SK-N-SH (cell line): ENCODE data around the gene LARGE1. TPM values are rescaled to one million over a fixed set of nuclear protein-coding genes. Genes with fewer than 3 reads are reported as not detected.

ENCODE experiments used
- CTCF ChIA-PET: fragments of 300-600, 350-600 bp; formaldehyde crosslinking; extraction: SDS; loops from one replicate; lab custom pipeline; 2021; lab: Yijun Ruan, JAX
- POLR2A ChIA-PET: fragments of 350-600 bp; sonication (Branson Sonifier 250); formaldehyde crosslinking; extraction: SDS; loops from one replicate; lab custom pipeline; 2020; ENCODE audit warnings: antibody characterized with exemption, inconsistent platforms; lab: Yijun Ruan, JAX
- DNase-seq: peaks from one replicate; pipeline ENCODE4 v3.0.0; 2012
- H2AFZ ChIP-seq: fragments of 200-600 bp; sonication (generic); 2 replicates; pipeline ENCODE4 v1.8.1; 2016; ENCODE audit warnings: antibody characterized with exemption, mild to moderate bottlenecking, low read depth
- H3F3A ChIP-seq: fragments of 200-600 bp; sonication (generic); replicated peaks from 2 replicates; pipeline ENCODE3; 2016; ENCODE audit warnings: antibody characterized with exemption, mild to moderate bottlenecking; ENCODE audit not compliant: insufficient read depth
- H3K27ac ChIP-seq, 2 experiments: fragments of 200-500 bp in 1 of 2; fragments of 200-600 bp in 1 of 2; sonication (Bioruptor generic) in 1 of 2; sonication (generic), shearing (Covaris generic) in 1 of 2; 2 replicates each; pipeline versions ENCODE4 v1.5.1 to v1.6.1; 2014 to 2016; ENCODE audit warnings: low read depth in 2 of 2, inconsistent platforms in 1 of 2, low read length in 1 of 2, mild to moderate bottlenecking in 1 of 2, mixed read lengths in 1 of 2
- H3K27me3 ChIP-seq: fragments of 200-600 bp; sonication (generic), shearing (Covaris generic); 2 replicates; pipeline ENCODE4 v1.6.1; 2016; ENCODE audit warnings: mixed run types; ENCODE audit not compliant: insufficient read depth
- H3K36me3 ChIP-seq, 2 experiments: fragments of 200-500 bp in 1 of 2; fragments of 200-600 bp in 1 of 2; sonication (Bioruptor generic) in 1 of 2; sonication (generic) in 1 of 2; replicated peaks in 1 of 2; 2 replicates each; pipeline versions ENCODE3 to v1.5.1; 2014 to 2016; ENCODE audit warnings: low read length in 1 of 2, mild to moderate bottlenecking in 1 of 2; ENCODE audit not compliant: insufficient read depth in 2 of 2, control insufficient read depth in 1 of 2
- H3K4me1 ChIP-seq, 2 experiments: fragments of 200-500 bp in 1 of 2; fragments of 200-600 bp in 1 of 2; sonication (Bioruptor generic) in 1 of 2; sonication (generic), shearing (Covaris generic) in 1 of 2; 2 replicates each; pipeline versions ENCODE4 v1.5.1 to v1.6.1; 2014 to 2016; ENCODE audit warnings: low read depth in 1 of 2, low read length in 1 of 2, mixed run types in 1 of 2; ENCODE audit not compliant: insufficient read depth in 2 of 2, control insufficient read depth in 1 of 2
- H3K4me2 ChIP-seq: fragments of 200-600 bp; sonication (generic), shearing (Covaris generic); 2 replicates; pipeline ENCODE4 v1.6.1; 2017; ENCODE audit warnings: mixed run types
- H3K4me3 ChIP-seq, 2 experiments: fragments of 200-500 bp in 1 of 2; fragments of 200-600 bp in 1 of 2; sonication (Bioruptor generic) in 1 of 2; sonication (generic), shearing (Covaris generic) in 1 of 2; 2 replicates each; pipeline versions ENCODE4 v1.5.1 to v1.8.1; 2014 to 2016; ENCODE audit warnings: low read depth in 2 of 2, inconsistent platforms in 1 of 2, low read length in 1 of 2, mild to moderate bottlenecking in 1 of 2, mixed read lengths in 1 of 2, moderate library complexity in 1 of 2
- H3K79me2 ChIP-seq: fragments of 200-600 bp; sonication (generic); 2 replicates; pipeline ENCODE4 v1.8.1; 2017; ENCODE audit warnings: mild to moderate bottlenecking; ENCODE audit not compliant: insufficient read depth
- H3K9ac ChIP-seq: fragments of 200-600 bp; sonication (generic); 2 replicates; pipeline ENCODE4 v1.6.1; 2017; ENCODE audit warnings: mixed run types
- H3K9me2 ChIP-seq: fragments of 200-600 bp; sonication (generic); 2 replicates; pipeline ENCODE4 v1.6.1; 2017; ENCODE audit warnings: mixed run types
- H3K9me3 ChIP-seq: fragments of 200-600 bp; sonication (generic); 2 replicates; pipeline ENCODE4 v1.6.1; 2017; ENCODE audit warnings: mixed run types, mild to moderate bottlenecking, moderate library complexity
- H4K20me1 ChIP-seq: fragments of 200-600 bp; sonication (generic); 2 replicates; pipeline ENCODE4 v1.6.1; 2017; ENCODE audit warnings: mild to moderate bottlenecking, mixed run types; ENCODE audit not compliant: insufficient read depth
- EP300 ChIP-seq, 2 experiments: IDR thresholded peaks; 2 replicates each; pipeline versions ENCODE4 v1.4.0 to v1.6.1; 2012; ENCODE audit warnings: borderline replicate concordance in 1 of 2, low read depth in 1 of 2, low read length in 1 of 2
- EZH2phosphoT487 ChIP-seq: fragments of 200-600 bp; sonication (generic); IDR thresholded peaks from 2 replicates; pipeline ENCODE4 v1.6.1; 2017; ENCODE audit warnings: low read depth, mixed run types, mild to moderate bottlenecking, antibody characterized with exemption, moderate library complexity, borderline replicate concordance
- FOSL2 ChIP-seq: IDR thresholded peaks from 2 replicates; pipeline ENCODE4 v1.4.0; 2012; ENCODE audit warnings: low read depth, mild to moderate bottlenecking, moderate library complexity, borderline replicate concordance
- JUND ChIP-seq: IDR thresholded peaks from 2 replicates; pipeline ENCODE4 v1.4.0; 2012
- NFIC ChIP-seq: IDR thresholded peaks from 2 replicates; pipeline ENCODE4 v1.4.0; 2012; ENCODE audit warnings: borderline replicate concordance
- NRF1 ChIP-seq: IDR thresholded peaks from 2 replicates; pipeline ENCODE4 v1.6.1; 2012; ENCODE audit warnings: low read depth, mild to moderate bottlenecking, low read length
- RAD21 ChIP-seq: IDR thresholded peaks from 2 replicates; pipeline ENCODE4 v1.6.1; 2012; ENCODE audit warnings: mild to moderate bottlenecking, low read length
- REST ChIP-seq: IDR thresholded peaks from 2 replicates; pipeline ENCODE4 v1.6.1; 2012; ENCODE audit warnings: mild to moderate bottlenecking, low read depth, low read length, moderate library complexity
- USF1 ChIP-seq: IDR thresholded peaks from 2 replicates; pipeline ENCODE4 v1.4.0; 2012; ENCODE audit warnings: low read depth, borderline replicate concordance
- WGBS: methylation state at CpG from one replicate; pipeline ENCODE4 v1.1.6; 2017; ENCODE audit warnings: low lambda C conversion rate; 5-methylcytosine and 5-hydroxymethylcytosine counted together
- polyA plus RNA-seq, 3 experiments: library from polyadenylated mRNA; depleted of rRNA; stranded (reverse); fragments of >200 nt; gene quantifications; 2 replicates each; pipeline ENCODE4 v1.2.3, GENCODE V29; 2012
- TF ChIP-seq, protein P1 (sequence below): fragments of 200-600 bp; sonication (generic); IDR thresholded peaks from 2 replicates; pipeline ENCODE4 v1.6.1; 2017; ENCODE audit warnings: antibody characterized with exemption, mild to moderate bottlenecking, moderate library complexity

The LARGE1 gene
- polyA plus RNA-seq, 1 of the 3 experiments (the other 2 are of a cell fraction) = 1.1 TPM

DNA sequence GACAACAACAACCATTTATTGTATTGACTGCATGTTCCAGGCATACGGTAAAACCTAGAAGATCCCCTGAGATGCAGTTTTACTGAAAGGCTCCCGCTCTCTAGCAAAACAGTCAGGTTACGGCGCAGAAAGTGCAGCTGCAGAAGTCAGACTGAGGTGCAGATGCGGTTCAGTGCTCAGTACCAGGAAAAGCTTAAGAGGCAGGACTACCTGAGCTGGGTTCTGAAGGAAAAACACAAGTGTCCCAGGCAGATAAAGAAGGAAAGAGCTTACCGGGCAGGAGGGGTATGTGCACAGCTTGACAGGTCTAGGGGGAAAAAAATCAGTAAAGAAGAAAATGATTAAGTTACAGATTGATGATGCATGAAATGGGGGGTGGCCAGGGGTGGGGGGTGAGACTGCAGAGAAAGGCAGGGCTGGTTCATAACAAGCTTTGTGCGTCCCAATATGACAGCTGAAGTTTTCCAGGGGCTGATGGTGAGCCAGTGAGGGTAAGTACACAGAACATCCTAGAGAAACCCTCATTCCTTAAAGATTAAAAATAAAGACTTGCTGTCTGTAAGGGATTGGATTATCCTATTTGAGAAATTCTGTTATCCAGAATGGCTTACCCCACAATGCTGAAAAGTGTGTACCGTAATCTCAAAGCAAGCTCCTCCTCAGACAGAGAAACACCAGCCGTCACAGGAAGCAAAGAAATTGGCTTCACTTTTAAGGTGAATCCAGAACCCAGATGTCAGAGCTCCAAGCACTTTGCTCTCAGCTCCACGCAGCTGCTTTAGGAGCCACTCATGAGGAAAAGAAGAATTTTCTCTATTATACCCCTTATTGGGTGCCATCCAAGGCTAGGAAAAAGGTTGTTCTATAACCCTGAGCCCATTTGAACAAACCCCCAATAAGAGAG lies 11.9 kb downstream of the LARGE1 start:
- ChIA-PET CTCF (interaction anchor here (0.8 to 3.3 kb wide), 4 partner anchors 10 to 14 kb away, joined by 3 to 13 read pairs (median 4); partner anchors contain the start of gene LARGE1), POLR2A (no interaction called here)
- Histone ChIP-seq H3K36me3 (no peaks in the 10 kb centered on the region), H3K79me2 (no peaks in the 10 kb centered on the region), H3K9me3 (no peaks in the 10 kb centered on the region), H3K9me2 (no peaks in the 10 kb centered on the region), H3K27me3 (no peaks in the 10 kb centered on the region), H4K20me1 (no peaks in the 10 kb centered on the region), H2AFZ (no peak overlapping the region), H3K4me1 (no peaks in the 10 kb centered on the region), H3K4me2 (no peak overlapping the region), H3K27ac (no peak overlapping the region), H3K4me3 (no peak overlapping the region), H3K9ac (no peak overlapping the region), H3F3A (no peaks in the 10 kb centered on the region)
- DNase-seq = no peak
- TF ChIP-seq JUND = no peak
- no peak for TF ChIP-seq USF1
- TF ChIP-seq, protein P1, sequence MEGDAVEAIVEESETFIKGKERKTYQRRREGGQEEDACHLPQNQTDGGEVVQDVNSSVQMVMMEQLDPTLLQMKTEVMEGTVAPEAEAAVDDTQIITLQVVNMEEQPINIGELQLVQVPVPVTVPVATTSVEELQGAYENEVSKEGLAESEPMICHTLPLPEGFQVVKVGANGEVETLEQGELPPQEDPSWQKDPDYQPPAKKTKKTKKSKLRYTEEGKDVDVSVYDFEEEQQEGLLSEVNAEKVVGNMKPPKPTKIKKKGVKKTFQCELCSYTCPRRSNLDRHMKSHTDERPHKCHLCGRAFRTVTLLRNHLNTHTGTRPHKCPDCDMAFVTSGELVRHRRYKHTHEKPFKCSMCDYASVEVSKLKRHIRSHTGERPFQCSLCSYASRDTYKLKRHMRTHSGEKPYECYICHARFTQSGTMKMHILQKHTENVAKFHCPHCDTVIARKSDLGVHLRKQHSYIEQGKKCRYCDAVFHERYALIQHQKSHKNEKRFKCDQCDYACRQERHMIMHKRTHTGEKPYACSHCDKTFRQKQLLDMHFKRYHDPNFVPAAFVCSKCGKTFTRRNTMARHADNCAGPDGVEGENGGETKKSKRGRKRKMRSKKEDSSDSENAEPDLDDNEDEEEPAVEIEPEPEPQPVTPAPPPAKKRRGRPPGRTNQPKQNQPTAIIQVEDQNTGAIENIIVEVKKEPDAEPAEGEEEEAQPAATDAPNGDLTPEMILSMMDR = no peak
- no peak for TF ChIP-seq NFIC
- no peak for TF ChIP-seq EP300 (IDR thresholded peaks at IDR 0.05; ENCODE audit: borderline replicate concordance in 1 of 2, low read depth in 1 of 2, low read length in 1 of 2)
- no peak for TF ChIP-seq RAD21
- no peak for TF ChIP-seq FOSL2
- TF ChIP-seq REST = no peak
- TF ChIP-seq EZH2phosphoT487 = no peak
- TF ChIP-seq NRF1 = no peak
- 69% methylated on average over 10 of the region's 10 CpGs for WGBS
